Esophagus mucosa (tissue), 1 donor: ENCODE results near the gene HSPB9. TPM values are rescaled to one million over a fixed set of nuclear protein-coding genes. Genes with fewer than 3 reads are reported as not detected.

Source experiments
- ATAC-seq: fragments of 200-7000 bp; cut with Tn5 transposase; one replicate; pipeline ENCODE4 v1.9.1; 2020
- total RNA-seq: library from RNA; stranded (reverse); gene quantifications from one replicate; pipeline ENCODE4 v1.2.4, GENCODE V29; 2023
- donor health status: DM: yes; HTN: yes; CAD: no.

The HSPB9 gene
- total RNA-seq = not detected

- ATAC-seq = peak; percentile 58
These were observed at the start of gene HSPB9 for GRCh38 chr17:42122371-42123303. TSS of gene HSPB9 (plus strand) at chr17:42122804. CDS start at chr17:42122851, 47 bp downstream.

- ATAC-seq = no peak
These were observed 46.8 kb upstream of the HSPB9 start for GRCh38 chr17:42075789-42076188.

- ATAC-seq = no peak
These were observed 45.6 kb upstream of the HSPB9 start for GRCh38 chr17:42076797-42077559.

GRCh38 chr17:42077755-42078154 is 44.8 kb upstream of the HSPB9 start:
- ATAC-seq = no peak

GRCh38 chr17:42078396-42079043 is 44.1 kb upstream of the HSPB9 start:
- ATAC-seq = no peak

GRCh38 chr17:42079541-42079940 is 43.1 kb upstream of the HSPB9 start:
- no peak for ATAC-seq

- peak; percentile 49 for ATAC-seq
These were observed 41.0 kb upstream of the HSPB9 start for GRCh38 chr17:42081516-42082129.

GRCh38 chr17:42087042-42087701 is 35.4 kb upstream of the HSPB9 start:
- no peak for ATAC-seq

GRCh38 chr17:42087736-42088705 is 34.6 kb upstream of the HSPB9 start:
- ATAC-seq = no peak

- no peak for ATAC-seq
These were observed 33.9 kb upstream of the HSPB9 start for GRCh38 chr17:42088736-42089135.

GRCh38 chr17:42090964-42091790 is 31.4 kb upstream of the HSPB9 start:
- ATAC-seq = no peak

GRCh38 chr17:42092939-42093338 is 29.7 kb upstream of the HSPB9 start:
- no peak for ATAC-seq

- no peak for ATAC-seq
These were observed 28.1 kb upstream of the HSPB9 start for GRCh38 chr17:42094375-42095069.

GRCh38 chr17:42096360-42097111 is 26.1 kb upstream of the HSPB9 start:
- no peak for ATAC-seq

GRCh38 chr17:42097691-42098631 is 24.6 kb upstream of the HSPB9 start, which contains the start of gene ZNF385C:
TSS of gene ZNF385C (minus strand) at chr17:42098473. CDS start at chr17:42063056, 35,417 bp downstream.
- peak; percentile 25 for ATAC-seq

GRCh38 chr17:42098730-42099399 is 23.7 kb upstream of the HSPB9 start:
- no peak for ATAC-seq
